Stimulated activated CD4-positive, alpha-beta T cell treated with anti-CD3 and anti-CD28 coated beads, Interleukin-2, amount 100 ng/mL, for 4 hours (primary cell): ENCODE measurements around the gene RPP25.
"Not testable (repeated sequence)": the region's sequence is repeated elsewhere in the genome, so short reads cannot be mapped to it uniquely, and the experiment has no call there.

Experiments
- DNase-seq: peaks from one replicate; pipeline ENCODE4 v3.0.0-alpha.2; 2020; ENCODE audit warnings: low read depth

RPP25 gene

GRCh38 chr15:74962671-74963070, 6.1 kb upstream of the RPP25 start:
- no peak for DNase-seq

- DNase-seq = no peak
These were observed 5.6 kb upstream of the RPP25 start for GRCh38 chr15:74962219-74962618.

DNA sequence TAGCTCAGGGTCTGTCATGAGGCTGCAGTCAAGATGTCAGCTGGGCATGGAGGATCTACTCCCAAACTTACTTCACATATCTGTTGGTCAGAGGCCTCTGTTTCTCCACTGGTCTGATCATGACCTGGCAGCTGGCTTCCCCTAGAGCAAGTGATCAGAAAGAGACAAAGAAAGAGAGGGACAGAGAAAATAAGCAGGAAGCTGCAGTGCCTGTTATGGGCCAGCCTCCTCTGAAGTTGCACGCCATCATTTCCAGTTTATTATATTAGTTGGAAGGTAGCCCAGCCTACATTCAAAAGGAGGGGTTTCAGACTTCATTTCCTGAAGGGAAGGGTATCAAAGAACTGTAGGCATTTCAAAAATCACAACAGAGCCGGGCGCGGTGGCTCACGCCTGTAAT, 5.0 kb upstream of the RPP25 start:
- DNase-seq = no peak

- DNase-seq = no peak
These were observed 4.5 kb upstream of the RPP25 start for GRCh38 chr15:74960995-74961588.

DNA sequence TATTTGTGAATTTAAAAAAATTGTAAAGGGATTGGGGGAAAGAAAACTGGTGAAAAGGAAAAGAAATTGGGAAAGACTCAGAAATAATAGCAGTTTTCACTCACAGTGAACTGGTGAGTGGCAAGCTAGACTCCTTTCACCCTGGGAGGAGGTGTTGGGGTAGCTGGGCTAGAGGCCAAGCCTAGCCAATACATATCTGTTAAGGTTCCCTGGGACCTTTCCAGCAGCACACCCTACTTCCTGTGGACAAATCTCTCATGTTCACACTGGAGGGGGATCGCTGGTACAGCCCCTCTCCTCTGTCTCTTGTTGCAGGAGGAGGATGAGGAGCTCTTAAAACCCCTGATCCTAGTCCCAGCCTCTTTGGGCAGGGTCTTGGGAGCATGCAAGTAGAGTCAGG, 3.7 kb upstream of the RPP25 start:
- DNase-seq = no peak

DNA sequence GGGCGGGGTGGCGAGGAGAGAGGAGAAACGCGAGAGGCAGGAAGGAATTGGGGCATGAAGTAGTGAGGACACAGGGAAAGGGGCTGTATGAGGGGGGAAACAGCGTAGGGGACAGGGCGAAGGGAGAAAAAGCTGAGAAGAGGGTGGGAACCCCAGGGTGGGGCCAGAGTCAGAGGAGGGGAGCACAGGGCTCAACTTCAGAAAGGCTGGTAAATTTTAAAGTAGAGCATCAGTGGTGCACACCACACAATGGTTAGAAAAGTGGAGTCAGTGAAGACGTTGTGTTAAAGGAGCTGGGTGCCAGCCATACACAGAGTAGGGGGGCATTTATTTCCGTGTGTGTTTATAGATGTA, 3.0 kb upstream of the RPP25 start:
- no peak for DNase-seq

GRCh38 chr15:74958908-74959585, 2.5 kb upstream of the RPP25 start:
- no peak for DNase-seq

GRCh38 chr15:74958320-74958907, 1.8 kb upstream of the RPP25 start:
- no peak for DNase-seq

DNA sequence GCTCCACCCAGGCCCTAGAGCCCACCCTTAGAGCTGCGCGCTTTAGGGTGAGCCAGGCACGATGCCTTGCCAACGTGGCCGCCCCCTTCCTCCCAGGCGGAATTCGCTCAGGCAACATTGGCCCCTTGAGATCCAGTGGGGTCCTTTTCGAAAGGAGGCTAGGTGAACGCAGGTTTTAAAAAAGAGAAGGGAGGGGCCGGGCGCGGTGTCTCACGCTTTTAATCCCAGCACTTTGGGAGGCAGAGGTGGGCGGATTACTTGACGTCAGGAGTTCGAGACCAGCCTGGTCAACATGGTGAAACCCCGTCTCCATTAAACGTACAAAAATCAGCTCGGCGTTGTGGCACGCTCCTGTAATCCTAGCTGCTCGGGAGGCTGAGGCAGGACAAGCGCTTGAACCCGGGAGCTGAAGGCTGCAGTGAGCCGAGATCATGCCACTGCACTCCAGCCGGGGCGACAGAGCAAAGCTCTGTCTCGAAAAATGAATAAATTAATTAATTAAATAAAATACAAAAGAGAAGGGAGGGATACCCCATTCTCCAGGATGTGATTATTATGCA, 984 bp upstream of the RPP25 start:
- DNase-seq = no peak

GRCh38 chr15:74955796-74956647, 550 bp downstream of the RPP25 start:
- DNase-seq = peak; percentile 64

GRCh38 chr15:74955017-74955416, 1.6 kb downstream of the RPP25 start:
- no peak for DNase-seq

DNA sequence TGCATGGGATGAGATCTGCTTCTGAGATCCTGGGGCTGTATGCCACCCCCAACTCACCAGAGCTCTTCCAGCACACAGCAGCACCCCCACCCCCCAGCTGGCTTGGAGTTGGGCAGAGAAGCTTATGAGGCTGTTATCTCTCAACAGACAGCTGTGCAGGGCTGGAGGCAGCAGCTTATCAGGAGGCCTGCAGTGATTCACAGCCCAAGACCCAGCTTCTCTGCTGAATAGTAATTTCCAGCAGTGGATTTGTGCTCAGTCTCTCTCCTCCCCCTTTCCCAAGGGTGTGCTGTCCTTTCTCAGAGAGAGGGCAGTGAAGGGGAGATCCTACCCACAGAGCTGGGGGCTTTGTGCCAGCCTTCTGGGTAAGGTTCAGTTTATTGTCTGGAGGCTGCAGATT, 2.1 kb downstream of the RPP25 start:
- DNase-seq = no peak

DNA sequence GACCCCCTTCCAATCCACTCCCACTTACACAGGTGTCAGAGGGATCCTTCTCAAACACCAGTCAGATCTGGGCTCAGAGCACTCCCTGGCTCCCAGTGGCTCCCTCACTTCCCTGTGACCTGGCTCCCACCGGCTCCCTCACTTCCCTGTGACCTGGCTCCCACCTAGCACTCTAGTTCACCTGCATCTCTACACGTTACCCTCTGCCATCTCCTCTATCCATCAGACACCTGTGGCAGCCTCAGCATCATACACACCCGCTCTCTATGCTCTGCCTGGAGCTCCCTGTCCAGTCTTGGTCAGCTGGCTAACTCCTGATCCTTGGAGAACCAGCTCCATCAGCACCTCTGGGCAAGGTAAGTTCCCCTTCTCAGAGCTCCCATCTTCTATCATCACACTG, 5.6 kb downstream of the RPP25 start:
- no peak for DNase-seq

- DNase-seq = peak; percentile 72
These were observed 6.3 kb downstream of the RPP25 start for GRCh38 chr15:74950078-74950908.

- DNase-seq = peak; percentile 88
These were observed 18.8 kb downstream of the RPP25 start, which contains the start of gene COX5A for GRCh38 chr15:74937590-74938371. COX5A (minus strand) TSS chr15:74938073; CDS start chr15:74938014, 59 bp downstream.

DNA sequence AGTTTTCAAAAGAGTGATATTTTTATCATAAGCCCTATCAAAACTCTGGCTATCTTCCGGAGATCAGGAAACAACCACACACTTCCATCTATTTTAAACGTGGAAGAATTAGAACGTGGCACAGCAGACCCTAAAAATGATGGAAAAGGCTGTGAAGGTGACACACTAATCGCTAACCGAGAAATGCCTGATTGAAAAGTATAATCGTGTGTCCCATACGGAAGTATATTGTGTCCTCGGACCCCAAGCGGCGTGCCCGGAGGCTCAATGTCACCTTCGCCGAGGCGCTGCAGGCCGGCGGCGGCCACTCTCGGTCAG, 19.3 kb downstream of the RPP25 start:
- DNase-seq = no peak

DNA sequence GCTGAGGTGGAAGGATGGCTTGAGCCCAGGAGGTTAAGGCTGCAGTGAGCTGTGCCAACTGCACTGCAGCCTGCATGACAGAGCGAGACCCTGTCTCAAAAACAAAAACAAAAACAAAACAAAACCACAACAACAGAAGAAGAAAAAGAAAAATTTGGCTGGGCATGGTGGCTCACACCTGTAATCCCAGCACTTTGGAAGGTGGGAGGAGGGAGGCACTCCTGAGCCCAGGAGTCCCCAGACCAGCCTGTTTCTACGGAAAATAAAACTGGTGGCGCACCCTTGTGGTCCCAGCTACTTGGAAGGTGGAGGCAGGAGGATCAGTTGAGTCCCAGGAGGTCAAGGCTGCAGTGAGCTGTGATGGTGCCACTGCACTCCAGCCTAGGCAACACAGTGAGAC, 21.4 kb downstream of the RPP25 start:
- DNase-seq = not testable (repeated sequence)

GRCh38 chr15:74933573-74933972, 23.0 kb downstream of the RPP25 start:
- DNase-seq = no peak

- DNase-seq = no peak
These were observed 27.8 kb downstream of the RPP25 start for GRCh38 chr15:74928771-74929198.

DNA sequence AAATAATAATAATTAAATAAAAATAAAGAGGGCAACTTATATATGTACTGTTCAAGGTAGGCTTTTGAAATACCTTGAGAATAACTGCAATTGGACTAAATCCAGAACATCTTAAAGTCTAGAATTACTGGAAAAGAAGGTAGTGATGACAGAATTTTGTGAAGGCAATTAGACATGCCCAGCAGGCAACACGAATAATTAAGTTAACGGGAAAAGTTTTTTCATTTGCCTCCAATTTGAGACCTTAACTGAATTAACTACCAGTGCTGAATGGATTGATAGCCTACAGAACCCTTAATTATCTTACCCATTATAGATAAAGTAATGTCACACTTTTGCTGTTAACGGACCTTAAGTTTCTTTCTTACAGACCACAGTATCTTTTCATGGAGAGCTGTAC, 32.0 kb downstream of the RPP25 start:
- DNase-seq = no peak

GRCh38 chr15:74920456-74920855, 36.1 kb downstream of the RPP25 start:
- DNase-seq = no peak
